Measurements from ENCODE around the gene TFIP11. TPM values are rescaled to one million over a fixed set of nuclear protein-coding genes. Genes with fewer than 3 reads are reported as not detected.
A peak's percentile ranks its signal among the peaks of the same experiment; 100 is the strongest.

The TFIP11 gene
- total and polyA plus RNA-seq, 10 of the 15 experiments (the other 5 are each of a cell fraction or from before 2014, with no cell fraction given), result 14.2 to 43.3 (median 31.9) TPM

GRCh38 chr22:26442086-26442756, 70.1 kb downstream of the TFIP11 start (continued):
- TF ChIP-seq CEBPZ (IDR thresholded peaks at IDR 0.05; ENCODE audit: low read depth, low read length), result no peak
- no peak for TF ChIP-seq SUPT20H (IDR thresholded peaks at IDR 0.05; ENCODE audit: borderline replicate concordance, control insufficient read depth, low read depth, low read length)
- no peak for TF ChIP-seq PAX5 (IDR thresholded peaks at IDR 0.05; ENCODE audit: borderline replicate concordance, low read depth, low read length)
- no peak for TF ChIP-seq E2F4 (IDR thresholded peaks at IDR 0.05; ENCODE audit: low read depth, low read length)

MicroRNAs encoded within 50 kb of the gene (microRNA counts, 767-probe panel; counts per million panel counts)
- 55.3 counts per million for microRNA hsa-miR-548j

Small RNAs within 50 kb of the gene (microRNA-seq; reads per million reads assigned to microRNA genes)
- gene MIR548J, result 29.2 reads per million, percentile 62 among the genes with 10 or more reads in this experiment

Small RNAs within 50 kb of the gene (small RNA-seq; reads per million reads assigned to genes)
- 1.4 reads per million, percentile 47 among the genes with 10 or more reads in this experiment for gene MIR548J

Other genes starting within 250 kb of the TFIP11 start
- 10.4 and 10.8 TPM in 2 replicates for gene ASPHD2, start 83.2 kb downstream of the TFIP11 start, total RNA-seq (2014; rRNA removed)
- 5.0 and 5.3 TPM in 2 replicates for gene ASPHD2, start 83.2 kb downstream of the TFIP11 start, total RNA-seq (2014; rRNA removed; fragmentation: Illumina TruSeq; extraction: Trizol)
- 10.6 TPM in 2 replicates for gene ASPHD2, start 83.2 kb downstream of the TFIP11 start, total RNA-seq (2021)
- gene ASPHD2, start 83.2 kb downstream of the TFIP11 start, polyA plus RNA-seq (2011; rRNA removed), result 6.2 and 7.7 TPM in 2 replicates
- 3.5 and 5.1 TPM in 2 replicates for gene ASPHD2, start 83.2 kb downstream of the TFIP11 start, polyA plus RNA-seq (2014; fragmentation: Illumina TruSeq; extraction: Trizol)
- 1 to 10 TPM; 1.6 to 2.3 TPM for gene ASPHD2, start 83.2 kb downstream of the TFIP11 start, polyA plus RNA-seq (2014; fragmentation: Nextera tagmentation; extraction: Ambion mirVana)
- 9.0 TPM in 2 replicates for gene ASPHD2, start 83.2 kb downstream of the TFIP11 start, polyA plus RNA-seq (2014; rRNA removed)
- 1 to 10 TPM; 1.6 to 3.2 TPM for gene ASPHD2, start 83.2 kb downstream of the TFIP11 start, polyA plus RNA-seq (2016; fragmentation: Nextera tagmentation; extraction: Ambion mirVana)
- gene HPS4, start 28.7 kb downstream of the TFIP11 start, total RNA-seq (2014; rRNA removed), result 36.7 and 38.5 TPM in 2 replicates
- gene HPS4, start 28.7 kb downstream of the TFIP11 start, total RNA-seq (2014; rRNA removed; fragmentation: Illumina TruSeq; extraction: Trizol), result 24.2 and 25.7 TPM in 2 replicates
- 34.2 and 35.2 TPM in 2 replicates for gene HPS4, start 28.7 kb downstream of the TFIP11 start, total RNA-seq (2021)
- 36.5 and 52.5 TPM in 2 replicates for gene HPS4, start 28.7 kb downstream of the TFIP11 start, polyA plus RNA-seq (2011; rRNA removed)
- gene HPS4, start 28.7 kb downstream of the TFIP11 start, polyA plus RNA-seq (2014; fragmentation: Illumina TruSeq; extraction: Trizol), result 27.3 and 31.1 TPM in 2 replicates
- gene HPS4, start 28.7 kb downstream of the TFIP11 start, polyA plus RNA-seq (2014; fragmentation: Nextera tagmentation; extraction: Ambion mirVana), result 10 to 100 TPM; 11.7 to 12.3 TPM
- gene HPS4, start 28.7 kb downstream of the TFIP11 start, polyA plus RNA-seq (2014; rRNA removed), result 32.4 and 34.4 TPM in 2 replicates
- 10 to 100 TPM; 28.7 to 30.5 TPM for gene HPS4, start 28.7 kb downstream of the TFIP11 start, polyA plus RNA-seq (2016; fragmentation: Nextera tagmentation; extraction: Ambion mirVana)
- gene SRRD, start 28.6 kb downstream of the TFIP11 start, total RNA-seq (2014; rRNA removed), result 17.2 and 17.7 TPM in 2 replicates
- gene SRRD, start 28.6 kb downstream of the TFIP11 start, total RNA-seq (2014; rRNA removed; fragmentation: Illumina TruSeq; extraction: Trizol), result 21.2 and 26.4 TPM in 2 replicates
- gene SRRD, start 28.6 kb downstream of the TFIP11 start, total RNA-seq (2021), result 27.5 and 32.9 TPM in 2 replicates
- gene SRRD, start 28.6 kb downstream of the TFIP11 start, polyA plus RNA-seq (2011; rRNA removed), result 50.5 and 55.9 TPM in 2 replicates
- 31.5 and 41.6 TPM in 2 replicates for gene SRRD, start 28.6 kb downstream of the TFIP11 start, polyA plus RNA-seq (2014; fragmentation: Illumina TruSeq; extraction: Trizol)
- 10 to 100 TPM in 1 of 2 experiments, 1 to 10 TPM in 1; 4.1 to 15.4 TPM for gene SRRD, start 28.6 kb downstream of the TFIP11 start, polyA plus RNA-seq (2014; fragmentation: Nextera tagmentation; extraction: Ambion mirVana)
- 22.3 and 27.4 TPM in 2 replicates for gene SRRD, start 28.6 kb downstream of the TFIP11 start, polyA plus RNA-seq (2014; rRNA removed)
- 10 to 100 TPM; 42.9 to 50.6 TPM for gene SRRD, start 28.6 kb downstream of the TFIP11 start, polyA plus RNA-seq (2016; fragmentation: Nextera tagmentation; extraction: Ambion mirVana)
- gene TPST2, start 77.7 kb upstream of the TFIP11 start, total RNA-seq (2014; rRNA removed), result 29.0 and 29.5 TPM in 2 replicates
- gene TPST2, start 77.7 kb upstream of the TFIP11 start, total RNA-seq (2014; rRNA removed; fragmentation: Illumina TruSeq; extraction: Trizol), result 13.0 and 13.2 TPM in 2 replicates
- 31.2 and 32.2 TPM in 2 replicates for gene TPST2, start 77.7 kb upstream of the TFIP11 start, total RNA-seq (2021)
- 22.2 and 28.2 TPM in 2 replicates for gene TPST2, start 77.7 kb upstream of the TFIP11 start, polyA plus RNA-seq (2011; rRNA removed)
- 11.4 and 16.4 TPM in 2 replicates for gene TPST2, start 77.7 kb upstream of the TFIP11 start, polyA plus RNA-seq (2014; fragmentation: Illumina TruSeq; extraction: Trizol)
- gene TPST2, start 77.7 kb upstream of the TFIP11 start, polyA plus RNA-seq (2014; fragmentation: Nextera tagmentation; extraction: Ambion mirVana), result 10 to 100 TPM in 1 of 2 experiments, 1 to 10 TPM in 1; 6.3 to 10.7 TPM
- 30.0 and 33.7 TPM in 2 replicates for gene TPST2, start 77.7 kb upstream of the TFIP11 start, polyA plus RNA-seq (2014; rRNA removed)
- gene TPST2, start 77.7 kb upstream of the TFIP11 start, polyA plus RNA-seq (2016; fragmentation: Nextera tagmentation; extraction: Ambion mirVana), result 10 to 100 TPM; 28.5 to 28.7 TPM
- 0.11 TPM in 1 of 2 replicates, not detected in the other for gene CRYBB1, start 105.6 kb upstream of the TFIP11 start, total RNA-seq (2014; rRNA removed)
- not detected in 2 replicates for gene CRYBB1, start 105.6 kb upstream of the TFIP11 start, total RNA-seq (2014; rRNA removed; fragmentation: Illumina TruSeq; extraction: Trizol)
- gene CRYBB1, start 105.6 kb upstream of the TFIP11 start, total RNA-seq (2021), result 0.64 TPM in 1 of 2 replicates, not detected in the other
- not detected in 2 replicates for gene CRYBB1, start 105.6 kb upstream of the TFIP11 start, polyA plus RNA-seq (2011; rRNA removed)
- 0.09 TPM in 1 of 2 replicates, not detected in the other for gene CRYBB1, start 105.6 kb upstream of the TFIP11 start, polyA plus RNA-seq (2014; fragmentation: Illumina TruSeq; extraction: Trizol)
- gene CRYBB1, start 105.6 kb upstream of the TFIP11 start, polyA plus RNA-seq (2014; fragmentation: Nextera tagmentation; extraction: Ambion mirVana), result under 1 TPM in 1 of 2 experiments, not detected in 1; 0.23 TPM
- gene CRYBB1, start 105.6 kb upstream of the TFIP11 start, polyA plus RNA-seq (2014; rRNA removed), result 0.13 TPM in 1 of 2 replicates, not detected in the other
- under 1 TPM in 1 of 2 experiments, not detected in 1; 0.32 TPM for gene CRYBB1, start 105.6 kb upstream of the TFIP11 start, polyA plus RNA-seq (2016; fragmentation: Nextera tagmentation; extraction: Ambion mirVana)
- gene CRYBA4, start 109.5 kb upstream of the TFIP11 start, total RNA-seq (2014; rRNA removed), result 0.17 TPM in 1 of 2 replicates, not detected in the other
- gene CRYBA4, start 109.5 kb upstream of the TFIP11 start, total RNA-seq (2014; rRNA removed; fragmentation: Illumina TruSeq; extraction: Trizol), result not detected in 2 replicates
- gene CRYBA4, start 109.5 kb upstream of the TFIP11 start, total RNA-seq (2021), result not detected in 2 replicates
- gene CRYBA4, start 109.5 kb upstream of the TFIP11 start, polyA plus RNA-seq (2011; rRNA removed), result 0.12 TPM in 2 replicates
- gene CRYBA4, start 109.5 kb upstream of the TFIP11 start, polyA plus RNA-seq (2014; fragmentation: Illumina TruSeq; extraction: Trizol), result not detected in 2 replicates
- gene CRYBA4, start 109.5 kb upstream of the TFIP11 start, polyA plus RNA-seq (2014; fragmentation: Nextera tagmentation; extraction: Ambion mirVana), result not detected
- not detected in 2 replicates for gene CRYBA4, start 109.5 kb upstream of the TFIP11 start, polyA plus RNA-seq (2014; rRNA removed)
- gene CRYBA4, start 109.5 kb upstream of the TFIP11 start, polyA plus RNA-seq (2016; fragmentation: Nextera tagmentation; extraction: Ambion mirVana), result not detected
- 5.2 and 5.9 TPM in 2 replicates for gene MIAT, start 145.1 kb upstream of the TFIP11 start, total RNA-seq (2014; rRNA removed)
- 6.7 and 7.7 TPM in 2 replicates for gene MIAT, start 145.1 kb upstream of the TFIP11 start, total RNA-seq (2014; rRNA removed; fragmentation: Illumina TruSeq; extraction: Trizol)
- gene MIAT, start 145.1 kb upstream of the TFIP11 start, total RNA-seq (2021), result 9.9 and 11.7 TPM in 2 replicates
- 1.8 and 1.9 TPM in 2 replicates for gene MIAT, start 145.1 kb upstream of the TFIP11 start, polyA plus RNA-seq (2011; rRNA removed)
- 12.4 and 14.7 TPM in 2 replicates for gene MIAT, start 145.1 kb upstream of the TFIP11 start, polyA plus RNA-seq (2014; fragmentation: Illumina TruSeq; extraction: Trizol)
- under 1 TPM; 0.39 to 0.51 TPM for gene MIAT, start 145.1 kb upstream of the TFIP11 start, polyA plus RNA-seq (2014; fragmentation: Nextera tagmentation; extraction: Ambion mirVana)
- 13.7 and 16.0 TPM in 2 replicates for gene MIAT, start 145.1 kb upstream of the TFIP11 start, polyA plus RNA-seq (2014; rRNA removed)
- 1 to 10 TPM; 2.2 to 3.4 TPM for gene MIAT, start 145.1 kb upstream of the TFIP11 start, polyA plus RNA-seq (2016; fragmentation: Nextera tagmentation; extraction: Ambion mirVana)

Data from GM12878 (cell line).